Measurements from ENCODE around the gene CAST. TPM values are rescaled to one million over a fixed set of nuclear protein-coding genes. Genes with fewer than 3 reads are reported as not detected.

Gene CAST
- total RNA-seq, 1 experiment from 2014 or later: 418 TPM

- ChIA-PET POLR2A (no interaction called here), CTCF (interaction anchor here (0.9 to 1.1 kb wide), 2 partner anchors 25 to 106 kb away, joined by 3 to 5 read pairs; no protein-coding TSS in a partner anchor)
- Histone ChIP-seq H3K27me3 (replicated peaks; ENCODE audit: control insufficient read depth, insufficient read depth, low read length) (no peaks in the 10 kb centered on the region), H3K9me3 (no peaks in the 10 kb centered on the region), H3K4me3 (ENCODE audit: low read depth, low read length) (no peak overlapping the region), H3K36me3 (ENCODE audit: control insufficient read depth, insufficient read depth, low read length) (peaks cover 3% of the 10 kb centered on the region; the same call in 1 of the 2 replicates), H3K4me1 (peaks cover 6% of the 10 kb centered on the region)
- Mint-ChIP-seq H3K9me3 (ENCODE audit: unreplicated experiment) (no peaks in the 10 kb centered on the region), H3K4me1 (ENCODE audit: low read depth, unreplicated experiment) (peaks cover 24% of the 10 kb centered on the region), H3K27me3 (ENCODE audit: insufficient read depth, unreplicated experiment) (no peaks in the 10 kb centered on the region), H3K36me3 (ENCODE audit: insufficient read depth, unreplicated experiment) (peaks cover 41% of the 10 kb centered on the region), H3K27ac (ENCODE audit: unreplicated experiment) (no peak overlapping the region), H3K4me3 (ENCODE audit: unreplicated experiment) (no peak overlapping the region)
- peak in 1 of 2 experiments; percentile 18 for TF ChIP-seq CTCF (IDR thresholded peaks at IDR 0.05; ENCODE audit: insufficient read depth in 1 of 2, low read depth in 1 of 2, low read length in 1 of 2, severe bottlenecking in 1 of 2, unreplicated experiment in 1 of 2)
- DNase-seq: no peak
- intact Hi-C loops (cut with micrococcal nuclease; ENCODE audit: unreplicated experiment): no loop called here
- BruUV-seq (replicated peaks): no TSS peak
Measured at GRCh38 chr5:96720408-96720807, 58.2 kb downstream of the CAST start.

GRCh38 chr5:96721351-96721977 is 59.3 kb downstream of the CAST start:
- no peaks in the 10 kb centered on the region for H3K27me3 Mint-ChIP-seq (ENCODE audit: insufficient read depth, unreplicated experiment)
- BruUV-seq (replicated peaks): no TSS peak
- no peak for DNase-seq
- no peak for TF ChIP-seq CTCF (IDR thresholded peaks at IDR 0.05; ENCODE audit: insufficient read depth in 1 of 2, low read depth in 1 of 2, low read length in 1 of 2, severe bottlenecking in 1 of 2, unreplicated experiment in 1 of 2)
- ChIA-PET POLR2A (no interaction called here), CTCF (interaction anchor here (0.6 kb wide), 1 partner anchor 443 kb away, joined by 3 read pairs; no protein-coding TSS in a partner anchor)
- H3K9me3 ChIP-seq: no peaks in the 10 kb centered on the region
- peaks cover 3% of the 10 kb centered on the region; the same call in 1 of the 2 replicates for H3K36me3 ChIP-seq (ENCODE audit: control insufficient read depth, insufficient read depth, low read length)
- no peak overlapping the region for H3K4me3 Mint-ChIP-seq (ENCODE audit: unreplicated experiment)
- no peak overlapping the region for H3K4me3 ChIP-seq (ENCODE audit: low read depth, low read length)
- peaks cover 43% of the 10 kb centered on the region for H3K36me3 Mint-ChIP-seq (ENCODE audit: insufficient read depth, unreplicated experiment)
- H3K4me1 Mint-ChIP-seq (ENCODE audit: low read depth, unreplicated experiment): peaks cover 19% of the 10 kb centered on the region
- intact Hi-C loops (cut with micrococcal nuclease; ENCODE audit: unreplicated experiment): no loop called here
- H3K27ac Mint-ChIP-seq (ENCODE audit: unreplicated experiment): no peak overlapping the region
- no peaks in the 10 kb centered on the region for H3K4me1 ChIP-seq
- no peaks in the 10 kb centered on the region for H3K9me3 Mint-ChIP-seq (ENCODE audit: unreplicated experiment)
- no peaks in the 10 kb centered on the region for H3K27me3 ChIP-seq (replicated peaks; ENCODE audit: control insufficient read depth, insufficient read depth, low read length)

GRCh38 chr5:96725257-96725656 is 63.1 kb downstream of the CAST start:
- Mint-ChIP-seq H3K27me3 (ENCODE audit: insufficient read depth, unreplicated experiment) (no peaks in the 10 kb centered on the region), H3K4me3 (ENCODE audit: unreplicated experiment) (no peak overlapping the region), H3K4me1 (ENCODE audit: low read depth, unreplicated experiment) (no peaks in the 10 kb centered on the region), H3K36me3 (ENCODE audit: insufficient read depth, unreplicated experiment) (peaks cover 59% of the 10 kb centered on the region), H3K9me3 (ENCODE audit: unreplicated experiment) (no peaks in the 10 kb centered on the region), H3K27ac (ENCODE audit: unreplicated experiment) (no peak overlapping the region)
- Histone ChIP-seq H3K4me3 (ENCODE audit: low read depth, low read length) (no peak overlapping the region), H3K4me1 (no peaks in the 10 kb centered on the region), H3K9me3 (no peaks in the 10 kb centered on the region), H3K27me3 (replicated peaks; ENCODE audit: control insufficient read depth, insufficient read depth, low read length) (no peaks in the 10 kb centered on the region), H3K36me3 (ENCODE audit: control insufficient read depth, insufficient read depth, low read length) (no peaks in the 10 kb centered on the region)
- no peak for TF ChIP-seq CTCF (IDR thresholded peaks at IDR 0.05; ENCODE audit: insufficient read depth in 1 of 2, low read depth in 1 of 2, low read length in 1 of 2, severe bottlenecking in 1 of 2, unreplicated experiment in 1 of 2)
- intact Hi-C loops (cut with micrococcal nuclease; ENCODE audit: unreplicated experiment): no loop called here
- DNase-seq: no peak
- ChIA-PET CTCF (interaction anchor here (1.0 kb wide), 1 partner anchor 11 kb away, joined by 3 read pairs; no protein-coding TSS in a partner anchor), POLR2A (no interaction called here)
- BruUV-seq (replicated peaks): no TSS peak

Data from Caco-2 (cell line).